H7 (cell line): ENCODE measurements around the gene GABRG3. TPM values are rescaled to one million over a fixed set of nuclear protein-coding genes. Genes with fewer than 3 reads are reported as not detected.
A peak's percentile ranks its signal among the peaks of the same experiment; 100 is the strongest.

Experiments used
- DNase-seq: peaks from one replicate; pipeline ENCODE4 v3.0.0; 2012
- H3K27me3 ChIP-seq: 2 replicates; pipeline ENCODE4 v1.6.0; 2011; ENCODE audit warnings: mild to moderate bottlenecking, low read length; ENCODE audit not compliant: control insufficient read depth, insufficient read depth
- H3K36me3 ChIP-seq: replicated peaks from 2 replicates; pipeline ENCODE4 v1.5.1; 2011; ENCODE audit warnings: low read length; ENCODE audit not compliant: control insufficient read depth, insufficient read depth
- H3K4me3 ChIP-seq: 2 replicates; pipeline ENCODE4 v1.5.1; 2011; ENCODE audit warnings: low read depth, mild to moderate bottlenecking, control low read depth, low read length, moderate library complexity; ENCODE audit not compliant: insufficient read depth
- total RNA-seq: library from RNA; depleted of rRNA; stranded (reverse); fragments of >200 nt; shearing (Covaris generic); gene quantifications from 2 replicates; pipeline ENCODE4 v1.2.3, GENCODE V29; 2014; rRNA removed

Gene GABRG3
- total RNA-seq, 1 experiment from 2014 or later = 0.42 TPM

GRCh38 chr15:27573805-27574485 lies 603.0 kb downstream of the GABRG3 start:
- Histone ChIP-seq H3K36me3 (no peaks in the 10 kb centered on the region), H3K27me3 (no peaks in the 10 kb centered on the region), H3K4me3 (no peak overlapping the region)
- DNase-seq = peak; percentile 27

- no peak overlapping the region for H3K4me3 ChIP-seq
- no peaks in the 10 kb centered on the region for H3K36me3 ChIP-seq
- H3K27me3 ChIP-seq = no peaks in the 10 kb centered on the region
- peak; percentile 14 for DNase-seq
Observed at GRCh38 chr15:27574541-27575054, 603.6 kb downstream of the GABRG3 start.

- no peak for DNase-seq
- Histone ChIP-seq H3K27me3 (no peaks in the 10 kb centered on the region), H3K36me3 (no peaks in the 10 kb centered on the region), H3K4me3 (no peak overlapping the region)
Observed at GRCh38 chr15:27575521-27575920, 604.5 kb downstream of the GABRG3 start.

- no peak for DNase-seq
- no peaks in the 10 kb centered on the region for H3K36me3 ChIP-seq
- no peaks in the 10 kb centered on the region for H3K27me3 ChIP-seq
- H3K4me3 ChIP-seq = no peak overlapping the region
Observed at GRCh38 chr15:27576576-27576975, 605.6 kb downstream of the GABRG3 start.

- H3K36me3 ChIP-seq = no peaks in the 10 kb centered on the region
- H3K4me3 ChIP-seq = no peak overlapping the region
- no peaks in the 10 kb centered on the region for H3K27me3 ChIP-seq
- no peak for DNase-seq
Observed at GRCh38 chr15:27579738-27580137, 608.8 kb downstream of the GABRG3 start.

GRCh38 chr15:27582726-27583410 lies 611.9 kb downstream of the GABRG3 start:
- Histone ChIP-seq H3K4me3 (no peak overlapping the region), H3K36me3 (no peaks in the 10 kb centered on the region), H3K27me3 (no peaks in the 10 kb centered on the region)
- DNase-seq = no peak

- no peak for DNase-seq
- H3K36me3 ChIP-seq = no peaks in the 10 kb centered on the region
- no peaks in the 10 kb centered on the region for H3K27me3 ChIP-seq
- no peak overlapping the region for H3K4me3 ChIP-seq
Observed at GRCh38 chr15:27583651-27584050, 612.7 kb downstream of the GABRG3 start.

- no peak for DNase-seq
- Histone ChIP-seq H3K36me3 (no peaks in the 10 kb centered on the region), H3K27me3 (no peaks in the 10 kb centered on the region), H3K4me3 (no peak overlapping the region)
Observed at GRCh38 chr15:27585041-27585640, 614.2 kb downstream of the GABRG3 start.

- no peaks in the 10 kb centered on the region for H3K36me3 ChIP-seq
- DNase-seq = peak; percentile 87
- no peak overlapping the region for H3K4me3 ChIP-seq
- H3K27me3 ChIP-seq = no peaks in the 10 kb centered on the region
Observed at GRCh38 chr15:27587810-27588209, 616.8 kb downstream of the GABRG3 start.

- Histone ChIP-seq H3K36me3 (no peaks in the 10 kb centered on the region), H3K4me3 (no peak overlapping the region)
Observed at GRCh38 chr15:27589260-27589659, 618.3 kb downstream of the GABRG3 start.

GRCh38 chr15:27589782-27590181 lies 618.8 kb downstream of the GABRG3 start:
- Histone ChIP-seq H3K36me3 (no peaks in the 10 kb centered on the region), H3K4me3 (no peak overlapping the region)

More at GRCh38 chr15:27589260-27589659, 618.3 kb downstream of the GABRG3 start:
- DNase-seq = no peak
- no peaks in the 10 kb centered on the region for H3K27me3 ChIP-seq

More at GRCh38 chr15:27589782-27590181, 618.8 kb downstream of the GABRG3 start:
- no peak for DNase-seq
- H3K27me3 ChIP-seq = no peaks in the 10 kb centered on the region

Other genes with a start within 250 kb of the GABRG3 start
- gene GABRB3, start 198.1 kb upstream of the GABRG3 start, total RNA-seq = 89.0 and 94.5 TPM in 2 replicates
- gene GABRA5, start 104.1 kb upstream of the GABRG3 start, total RNA-seq = 18.6 and 18.7 TPM in 2 replicates